Erythroblast (primary cell): Measurements from ENCODE around the gene FOXP1.

Experiments used
- GATA1 ChIP-seq: IDR thresholded peaks from 2 replicates; pipeline ENCODE4 v1.6.1; 2011; ENCODE audit warnings: low read depth, mild to moderate bottlenecking, control low read depth, low read length, moderate library complexity
- POLR2A ChIP-seq: IDR thresholded peaks from 2 replicates; pipeline ENCODE4 v1.6.1; 2011; ENCODE audit warnings: mild to moderate bottlenecking, low read length

DNA sequence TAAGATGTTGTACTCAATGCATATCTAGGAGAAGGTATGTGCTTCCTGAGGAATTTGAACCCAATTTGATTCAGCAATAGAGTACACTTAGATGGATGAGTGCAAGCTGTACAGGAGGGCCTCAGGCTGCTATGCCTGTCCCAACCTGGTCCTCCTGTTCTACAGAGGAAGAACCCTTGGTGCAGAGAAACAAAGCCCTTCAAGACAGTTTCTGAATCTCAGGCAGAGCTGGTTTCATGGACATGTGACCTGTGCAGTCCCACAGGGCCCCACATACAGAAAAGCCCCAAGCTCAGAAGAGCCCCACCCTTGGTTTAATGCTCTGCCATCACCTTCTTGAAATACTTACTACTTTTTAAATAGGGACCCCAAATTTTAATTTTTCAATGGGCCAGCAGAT is 15.3 kb downstream of the FOXP1 start:
- TF ChIP-seq POLR2A (no peak), GATA1 (no peak)
